ENCODE measurements around the gene PRKG1. TPM values are rescaled to one million over a fixed set of nuclear protein-coding genes. Genes with fewer than 3 reads are reported as not detected.

Gene PRKG1
- total and polyA plus RNA-seq, 2 of the 8 experiments (the other 6 are each of a cell fraction or from before 2014, with no cell fraction given) = 4.2 to 15.2 TPM

- no peaks in the 10 kb centered on the region for H3K9me3 ChIP-seq (ENCODE audit: insufficient read depth in 2 of 2, low read depth in 1 of 2, low read length in 1 of 2)
- DNase-seq (ENCODE audit: low read depth in 1 of 2, low spot score in 2 of 2) (no peak), FAIRE-seq (peak; percentile 55)
- no peaks in the 10 kb centered on the region for H3K79me1 ChIP-seq (ENCODE audit: low read depth, low read length)
- no peak overlapping the region for H3K56ac ChIP-seq (replicated peaks; ENCODE audit: insufficient read length, low read depth, low read length)
- ChIA-PET POLR2A (ENCODE audit: partially characterized antibody) (interaction anchor here (0.6 kb wide), 1 partner anchor 80 kb away, joined by 3 read pairs; no protein-coding TSS in a partner anchor), CTCF (ENCODE audit: partially characterized antibody) (interaction anchor here (0.8 kb wide), 1 partner anchor 214 kb away, joined by 3 read pairs; no protein-coding TSS in a partner anchor)
- no peak overlapping the region for H2BK15ac ChIP-seq (ENCODE audit: low read length)
- no peaks in the 10 kb centered on the region; a peak in 1 of 8 replicates for H3K36me3 ChIP-seq (ENCODE audit: control insufficient read depth in 2 of 4, insufficient read depth in 4 of 4, low read length in 3 of 4)
- H4K8ac ChIP-seq (ENCODE audit: extremely low read depth, insufficient read depth, low read length) = no peak overlapping the region
- no peaks in the 10 kb centered on the region for H4K20me1 ChIP-seq (replicated peaks in 1 of 2; ENCODE audit: control insufficient read depth in 1 of 2, insufficient read depth in 2 of 2, low read length in 2 of 2)
- no peak overlapping the region for H3K4me3 ChIP-seq (ENCODE audit: extremely low read depth in 1 of 4, insufficient read depth in 2 of 4, low read depth in 3 of 4, low read length in 4 of 4)
- H3K23me2 ChIP-seq (ENCODE audit: low read depth, low read length) = no peaks in the 10 kb centered on the region; the same call in 1 of the 2 replicates
- H3K4ac ChIP-seq (replicated peaks; ENCODE audit: insufficient read length, low read depth, low read length) = no peak overlapping the region
- H2BK120ac ChIP-seq (replicated peaks; ENCODE audit: low read depth, low read length) = no peak overlapping the region
- no peak overlapping the region for H3K23ac ChIP-seq (ENCODE audit: insufficient read length)
- no peak overlapping the region for H3K4me2 ChIP-seq (ENCODE audit: insufficient read depth in 1 of 2, low read depth in 2 of 2, low read length in 2 of 2)
- no peak overlapping the region for H3K18ac ChIP-seq (ENCODE audit: extremely low read depth, low read length)
- no peaks in the 10 kb centered on the region for H3K27me3 ChIP-seq (replicated peaks in 1 of 4; ENCODE audit: control insufficient read depth in 3 of 4, extremely low read depth in 1 of 4, insufficient read depth in 3 of 4, low read length in 3 of 4)
- no peak overlapping the region for H4K91ac ChIP-seq (replicated peaks; ENCODE audit: insufficient read length, low read length)
- no peak overlapping the region for H2AK5ac ChIP-seq (ENCODE audit: low read depth, low read length)
- 75% methylated on average over 1 of the region's 1 CpG; no CpG with 5 or more reads in 1 of the 2 experiments for WGBS, 2 experiments (ENCODE audit: extremely low coverage in 1 of 2, insufficient coverage in 1 of 2, insufficient read length in 1 of 2, insufficient replicate concordance in 2 of 2, low coverage in 1 of 2, low lambda C conversion rate in 2 of 2, missing lambda C conversion rate in 1 of 2)
- no peak overlapping the region for H3K27ac ChIP-seq (ENCODE audit: low read depth, low read length)
- peaks cover 0 to 6% (median 4%) of the 10 kb centered on the region in 4 experiments; a peak in 4 of 7 replicates for H3K4me1 ChIP-seq (replicated peaks in 1 of 4; ENCODE audit: control insufficient read depth in 3 of 4, insufficient read depth in 4 of 4, low read length in 3 of 4)
- no peak overlapping the region for H2AFZ ChIP-seq (ENCODE audit: low read length)
- H4K5ac ChIP-seq (ENCODE audit: insufficient read length, low read depth, low read length) = no peak overlapping the region
- no peak overlapping the region for H3K9ac ChIP-seq (replicated peaks in 1 of 4; ENCODE audit: extremely low read depth in 1 of 4, low read depth in 3 of 4, low read length in 3 of 4)
- no peak overlapping the region for H2BK12ac ChIP-seq (ENCODE audit: low read depth, low read length)
- no peak overlapping the region for H3K14ac ChIP-seq (ENCODE audit: insufficient read length)
- H2BK20ac ChIP-seq (ENCODE audit: low read length) = no peak overlapping the region
- H3K79me2 ChIP-seq (ENCODE audit: control insufficient read depth in 1 of 2, insufficient read depth in 2 of 2, low read length in 2 of 2) = no peaks in the 10 kb centered on the region
- H2BK5ac ChIP-seq (ENCODE audit: low read depth, low read length) = no peak overlapping the region
- TF ChIP-seq SP1 (IDR thresholded peaks at IDR 0.05; ENCODE audit: low read depth, low read length) (no peak), POLR2AphosphoS5 (IDR thresholded peaks at IDR 0.05; ENCODE audit: low read depth, low read length) (no peak), TEAD4 (IDR thresholded peaks at IDR 0.05; ENCODE audit: low read depth, low read length) (no peak), TAF7 (optimal IDR thresholded peaks at IDR 0.05; ENCODE audit: borderline replicate concordance, low read depth, low read length) (no peak), CTBP2 (IDR thresholded peaks at IDR 0.05; ENCODE audit: borderline replicate concordance, insufficient read depth, insufficient read length, low read length) (no peak), SP2 (IDR thresholded peaks at IDR 0.05; ENCODE audit: low read length) (no peak), MAX (IDR thresholded peaks at IDR 0.05) (no peak), E2F6 (IDR thresholded peaks at IDR 0.05) (no peak), JUN (IDR thresholded peaks at IDR 0.05; ENCODE audit: low read depth, low read length) (no peak), JUND (IDR thresholded peaks at IDR 0.05; ENCODE audit: low read length) (no peak), HDAC6 (IDR thresholded peaks at IDR 0.05; ENCODE audit: low read depth, low read length) (no peak), GABPA (IDR thresholded peaks at IDR 0.05; ENCODE audit: borderline replicate concordance, insufficient read depth, low read length) (no peak), EZH2 (IDR thresholded peaks at IDR 0.05; ENCODE audit: low read depth, low read length, severe bottlenecking) (no peak)
Measured at GRCh38 chr10:51747216-51747615, 672.9 kb downstream of the PRKG1 start.

All from H1 (cell line).